ENCODE results near the gene PRKACA.

DNA sequence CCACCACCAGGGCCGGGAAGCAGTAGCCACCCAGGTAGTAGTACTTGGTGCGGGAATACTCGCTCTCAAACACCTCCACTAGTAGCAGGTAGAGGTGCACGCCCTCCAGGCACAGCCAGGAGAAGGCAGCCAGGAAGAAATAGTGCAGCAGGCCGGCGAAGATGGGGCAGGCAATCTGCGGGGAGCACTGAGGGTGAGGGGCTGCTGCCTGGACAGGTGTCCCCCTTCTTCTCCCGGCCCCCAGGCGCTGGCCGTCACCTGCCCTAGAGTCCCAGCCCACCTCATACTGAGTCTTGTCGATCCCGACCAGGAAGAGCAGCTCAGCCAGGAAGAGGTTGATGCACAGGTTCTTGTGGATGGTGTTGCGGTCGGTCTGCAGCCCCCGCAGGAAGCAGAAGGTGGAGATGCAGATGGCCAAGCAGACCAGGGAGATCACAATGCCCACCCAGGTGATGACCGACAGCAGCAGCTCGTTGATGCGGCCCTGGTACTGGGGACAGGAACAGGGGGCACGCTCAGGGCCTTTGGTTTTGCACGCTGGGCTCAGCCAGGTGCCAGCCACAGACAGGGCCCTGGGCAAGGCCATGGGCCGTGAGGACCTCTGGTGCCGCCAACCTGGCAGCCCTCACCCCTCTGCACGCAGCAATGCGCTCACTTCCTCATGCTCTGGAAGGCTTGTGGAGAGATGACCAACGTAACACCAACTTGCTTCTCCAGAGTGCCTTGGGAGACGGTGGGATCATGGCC is 39.6 kb upstream of the PRKACA start:
- TF ChIP-seq POLR2A (IDR thresholded peaks at IDR 0.05; ENCODE audit: low read depth, low read length) (no peak), POLR2AphosphoS5 (IDR thresholded peaks at IDR 0.05; ENCODE audit: low read depth, low read length) (no peak), TAF1 (IDR thresholded peaks at IDR 0.05; ENCODE audit: borderline replicate concordance, low read depth, low read length) (no peak)
